NCI-H2196 (cell line): Measurements from ENCODE around the gene ZBTB38.

Source experiments
- DNase-seq: peaks from one replicate; lab custom pipeline; 2025; ENCODE audit not compliant: unreplicated experiment; lab: John Stamatoyannopoulos, UW

Gene ZBTB38

DNA sequence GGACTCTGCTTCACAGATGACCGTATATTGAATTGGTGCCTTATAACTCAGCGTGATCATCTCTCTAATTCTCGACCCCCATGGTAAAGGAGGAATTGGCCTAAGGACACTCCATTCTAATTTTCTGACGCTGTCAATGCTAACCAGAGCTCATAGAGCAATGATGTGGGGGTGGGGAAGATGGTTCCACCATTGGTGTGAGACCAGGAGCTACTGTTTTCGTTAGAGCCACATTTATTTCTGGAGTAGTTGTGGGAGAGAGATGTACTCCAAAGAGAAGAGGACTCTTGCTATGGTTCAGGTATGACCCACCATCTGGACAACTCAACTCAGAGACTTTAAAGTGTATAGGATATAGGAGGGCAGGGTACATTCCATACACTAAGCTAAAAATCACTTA lies 16.3 kb downstream of the ZBTB38 start:
- DNase-seq: no peak

DNA sequence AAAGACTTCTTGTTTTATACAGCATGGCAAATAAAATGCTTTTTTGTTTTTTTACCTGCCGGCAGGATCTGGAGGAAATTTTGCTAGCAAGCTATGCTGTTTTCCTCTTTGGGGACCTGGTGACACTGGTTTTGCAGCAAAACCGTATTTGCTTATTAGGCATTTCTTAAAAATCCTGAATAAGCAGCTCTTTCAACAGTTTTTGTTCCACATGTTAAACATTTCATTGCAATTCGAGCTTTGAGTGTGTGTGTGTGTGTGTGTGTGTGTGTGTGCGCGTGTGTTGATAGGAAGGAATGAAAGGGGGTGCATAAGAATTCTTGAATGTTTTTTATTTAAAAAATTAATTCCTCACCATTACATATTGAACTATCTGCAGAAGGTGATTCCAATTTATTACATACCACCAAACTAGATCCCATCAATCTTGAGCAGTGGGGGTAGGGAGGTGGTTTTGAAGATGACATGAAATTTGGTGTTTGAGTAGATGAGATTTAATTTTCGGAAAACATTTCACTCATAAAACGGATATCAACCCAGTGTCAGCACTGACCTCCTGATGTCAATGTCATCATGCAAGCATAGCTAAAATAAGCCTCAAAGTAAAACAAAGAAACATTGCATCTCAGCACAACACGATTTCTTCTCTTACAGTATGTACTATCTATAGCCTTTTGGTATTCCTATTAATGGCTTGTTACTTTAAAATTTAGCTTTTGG lies 17.3 kb downstream of the ZBTB38 start:
- DNase-seq: no peak

DNA sequence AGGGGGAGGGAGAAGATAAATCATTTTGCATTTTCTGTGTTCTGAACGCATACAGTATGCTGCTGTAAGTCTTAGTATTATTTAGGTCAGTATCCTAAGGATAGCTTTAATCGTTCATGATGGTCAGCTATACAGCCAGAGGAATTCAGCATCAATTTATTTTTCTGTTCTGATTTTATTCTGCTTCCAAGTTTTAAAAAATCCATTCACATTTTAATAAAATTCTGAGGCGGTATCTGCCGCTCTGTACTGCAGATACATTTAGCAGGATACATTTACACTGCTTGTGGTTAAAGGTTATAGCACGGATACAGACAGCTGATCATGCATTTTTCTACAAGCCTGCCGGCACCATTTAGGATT lies 17.8 kb downstream of the ZBTB38 start:
- no peak for DNase-seq

DNA sequence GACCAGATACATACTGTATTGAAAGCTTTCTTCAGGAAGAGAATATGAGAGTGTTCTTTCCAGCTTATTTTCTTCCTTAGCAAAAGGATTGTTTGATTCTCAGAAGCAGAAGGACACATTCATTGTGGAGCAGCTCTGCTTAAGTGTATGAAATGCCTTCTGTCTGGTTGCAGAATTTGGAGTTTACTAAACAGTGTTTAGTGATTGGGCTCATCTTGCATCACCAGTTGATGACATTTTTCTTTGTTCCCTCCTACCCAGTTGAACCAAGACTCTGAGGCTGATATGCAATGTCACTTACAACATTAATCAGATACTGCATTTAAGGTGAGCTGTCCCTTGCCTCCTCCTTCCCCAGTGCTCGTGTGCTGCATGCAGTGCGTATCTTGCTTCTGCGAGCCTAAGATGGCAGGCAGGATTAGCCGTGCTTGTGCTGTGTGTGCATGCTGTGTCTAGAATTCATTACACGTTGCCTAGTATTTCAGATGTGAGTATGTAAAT lies 18.4 kb downstream of the ZBTB38 start:
- DNase-seq: no peak

DNA sequence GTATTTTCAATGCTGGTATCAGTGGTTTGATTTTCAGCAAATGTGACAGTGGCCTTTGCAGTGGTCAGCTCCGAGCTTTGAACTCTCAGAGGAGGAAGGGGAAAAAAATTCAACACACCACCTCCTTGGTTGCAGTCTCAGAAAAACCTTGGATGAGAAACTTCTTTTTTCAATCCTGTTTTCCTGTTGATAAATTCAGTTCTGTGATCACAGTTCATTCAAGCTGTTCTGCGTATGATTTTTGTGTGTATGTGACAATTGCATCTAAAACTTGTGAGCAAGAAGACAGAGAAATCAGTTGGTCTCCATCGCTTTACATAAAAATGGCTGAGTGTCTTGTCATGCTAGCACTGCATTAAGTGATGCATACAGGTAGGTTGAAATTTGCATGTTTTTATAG lies 19.2 kb downstream of the ZBTB38 start:
- no peak for DNase-seq

DNA sequence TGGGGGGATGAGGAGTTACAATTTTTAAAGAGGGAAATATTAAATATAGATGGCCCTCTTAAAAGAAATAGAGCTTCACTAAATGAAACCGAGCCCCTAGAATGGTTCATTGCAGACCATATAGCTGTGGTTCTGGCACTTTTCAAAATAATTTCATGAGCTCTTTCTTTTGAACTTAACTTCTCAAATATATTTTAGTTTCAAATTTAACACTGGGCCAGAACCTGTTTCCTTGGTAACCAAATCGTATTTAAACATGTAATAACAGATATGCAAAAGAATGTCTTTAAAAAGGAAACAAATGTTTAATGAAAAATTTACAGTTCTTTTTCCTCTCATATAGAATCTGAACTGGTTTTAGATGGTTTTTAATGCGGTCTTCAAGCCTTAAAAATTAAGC lies 20.1 kb downstream of the ZBTB38 start:
- DNase-seq: no peak

- no peak for DNase-seq
Measured at GRCh38 chr3:141388823-141389621, 20.7 kb downstream of the ZBTB38 start.

- DNase-seq: no peak
Measured at GRCh38 chr3:141389703-141390102, 21.4 kb downstream of the ZBTB38 start.

- DNase-seq: no peak
Measured at GRCh38 chr3:141390747-141391146, 22.4 kb downstream of the ZBTB38 start.

GRCh38 chr3:141391298-141391990 lies 23.1 kb downstream of the ZBTB38 start:
- DNase-seq: no peak

- no peak for DNase-seq
Measured at GRCh38 chr3:141391991-141392316, 23.6 kb downstream of the ZBTB38 start.

- no peak for DNase-seq
Measured at GRCh38 chr3:141392416-141392815, 24.1 kb downstream of the ZBTB38 start.

- DNase-seq: no peak
Measured at GRCh38 chr3:141392897-141393734, 24.8 kb downstream of the ZBTB38 start.

GRCh38 chr3:141393735-141394076 lies 25.4 kb downstream of the ZBTB38 start:
- DNase-seq: no peak

- no peak for DNase-seq
Measured at GRCh38 chr3:141394560-141394959, 26.3 kb downstream of the ZBTB38 start.

DNA sequence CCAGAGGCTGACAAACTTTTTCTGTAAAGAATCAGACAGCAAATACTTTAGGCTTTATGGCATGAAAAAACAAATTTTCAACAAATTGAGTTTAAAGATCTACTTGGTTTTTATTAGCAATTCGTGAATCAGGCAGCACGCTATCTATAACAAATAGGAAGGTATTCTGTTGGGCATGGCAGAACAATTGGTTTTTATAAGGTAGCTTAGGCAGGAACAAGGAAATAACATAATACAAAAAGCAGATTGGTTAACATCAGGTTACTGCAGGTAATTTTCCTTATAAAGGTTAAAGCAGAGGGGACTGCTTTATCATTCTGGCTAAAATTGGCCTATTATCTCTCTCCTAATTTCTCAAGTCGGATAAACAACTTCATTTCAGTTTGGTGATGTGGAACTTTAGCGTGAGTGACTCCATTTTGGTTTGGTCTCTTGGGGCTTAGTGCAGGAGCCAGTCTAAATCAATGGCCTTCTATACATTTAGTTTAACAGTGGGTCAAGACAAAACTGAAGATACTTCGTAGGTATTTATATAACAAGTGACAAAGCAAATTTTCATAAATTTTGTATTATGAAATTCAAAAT lies 26.8 kb downstream of the ZBTB38 start:
- no peak for DNase-seq

DNA sequence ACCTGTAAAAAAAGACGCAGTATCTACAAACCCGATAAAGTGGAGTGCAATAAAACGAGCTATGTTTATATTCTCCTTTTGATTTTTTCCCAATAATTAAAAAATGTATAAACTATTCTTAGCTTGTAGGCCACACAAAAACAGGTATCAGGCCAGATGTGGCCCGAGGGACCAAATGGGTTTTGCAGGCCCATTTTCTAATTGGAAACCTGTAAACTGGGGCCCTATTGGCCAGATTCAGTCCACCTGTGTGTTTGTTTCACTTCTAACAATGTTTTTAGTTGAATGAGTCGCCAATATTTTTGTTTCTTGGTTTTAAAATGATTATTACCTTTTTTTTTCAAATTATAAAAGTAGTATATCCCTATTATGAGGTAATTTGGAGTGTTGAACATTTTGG lies 29.7 kb downstream of the ZBTB38 start:
- DNase-seq: no peak

- DNase-seq: no peak
Measured at GRCh38 chr3:141399200-141399599, 30.9 kb downstream of the ZBTB38 start.

DNA sequence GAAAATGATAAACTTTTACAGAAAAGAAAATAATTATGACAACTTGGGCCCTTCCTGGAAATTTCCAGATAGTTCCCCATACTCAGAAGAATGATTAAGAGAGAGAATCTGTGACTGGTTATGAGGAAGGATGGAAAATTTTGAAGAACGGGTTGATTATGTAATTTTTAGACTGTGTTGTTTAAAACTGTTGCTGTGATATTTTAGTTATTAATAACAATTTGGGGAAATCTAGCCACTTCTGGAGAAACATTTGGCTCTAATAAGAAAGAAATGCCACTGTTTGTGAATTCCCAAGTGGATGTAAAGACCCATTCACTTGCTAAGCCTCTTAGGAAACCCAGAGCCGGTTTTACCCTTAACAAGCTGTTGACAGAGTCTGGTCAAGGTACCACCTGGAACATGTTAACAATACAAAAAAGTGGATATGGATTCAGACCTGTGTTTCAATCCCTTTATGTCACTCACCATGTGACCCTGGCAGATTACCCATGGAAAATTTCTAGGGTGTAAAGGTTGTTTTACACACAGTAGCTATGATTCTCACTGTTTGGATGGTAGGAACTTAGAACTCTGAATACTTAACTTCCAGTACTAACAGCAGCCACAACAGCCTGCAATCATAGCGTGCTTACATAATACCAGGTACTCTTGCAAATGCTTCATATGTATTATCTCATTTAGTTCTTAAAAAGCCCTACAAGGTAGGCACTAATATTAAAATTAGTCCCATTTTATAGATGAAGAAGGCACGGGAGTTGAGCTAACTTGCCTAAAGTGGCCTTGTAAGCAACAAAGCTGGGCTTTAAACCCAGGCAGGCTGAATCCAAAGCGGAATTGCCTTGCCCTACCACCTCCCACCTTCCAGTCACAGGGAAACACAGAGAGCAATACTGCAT lies 32.0 kb downstream of the ZBTB38 start:
- DNase-seq: no peak

- DNase-seq: no peak
Measured at GRCh38 chr3:141401095-141401494, 32.8 kb downstream of the ZBTB38 start.
